DND-41 (cell line): ENCODE data around the gene AKT3.

ENCODE experiments used
- EZH2 ChIP-seq: IDR thresholded peaks from 3 replicates; pipeline ENCODE4 v1.6.1; 2012; ENCODE audit warnings: borderline replicate concordance, low read depth, mild to moderate bottlenecking, moderate library complexity, low read length, inconsistent platforms; ENCODE audit not compliant: severe bottlenecking
- TF ChIP-seq, protein P1 (sequence below): IDR thresholded peaks from 2 replicates; pipeline ENCODE4 v1.5.1; 2012; ENCODE audit warnings: borderline replicate concordance, low read length, moderate library complexity, mild to moderate bottlenecking; ENCODE audit not compliant: poor library complexity, severe bottlenecking; ENCODE audit errors: extremely low read depth

DNA sequence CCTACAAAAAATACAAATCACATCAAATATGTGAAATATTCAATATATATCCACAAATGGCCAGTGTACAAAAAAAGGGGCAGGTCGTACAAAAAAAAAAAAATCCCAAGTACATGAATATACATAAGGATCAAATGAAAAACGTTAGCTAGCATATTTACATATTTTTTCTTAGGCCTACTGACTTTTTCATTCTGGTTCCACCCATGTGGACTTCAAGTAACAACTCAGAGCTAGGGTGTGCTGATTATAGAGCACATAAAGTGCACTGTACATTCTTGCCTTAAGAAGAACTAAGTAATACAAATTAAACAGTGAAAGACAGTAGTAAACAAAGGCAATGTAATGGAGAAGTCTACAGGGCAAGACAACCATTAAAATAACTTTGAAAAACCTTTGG, 297.0 kb downstream of the AKT3 start:
- TF ChIP-seq, protein P1, sequence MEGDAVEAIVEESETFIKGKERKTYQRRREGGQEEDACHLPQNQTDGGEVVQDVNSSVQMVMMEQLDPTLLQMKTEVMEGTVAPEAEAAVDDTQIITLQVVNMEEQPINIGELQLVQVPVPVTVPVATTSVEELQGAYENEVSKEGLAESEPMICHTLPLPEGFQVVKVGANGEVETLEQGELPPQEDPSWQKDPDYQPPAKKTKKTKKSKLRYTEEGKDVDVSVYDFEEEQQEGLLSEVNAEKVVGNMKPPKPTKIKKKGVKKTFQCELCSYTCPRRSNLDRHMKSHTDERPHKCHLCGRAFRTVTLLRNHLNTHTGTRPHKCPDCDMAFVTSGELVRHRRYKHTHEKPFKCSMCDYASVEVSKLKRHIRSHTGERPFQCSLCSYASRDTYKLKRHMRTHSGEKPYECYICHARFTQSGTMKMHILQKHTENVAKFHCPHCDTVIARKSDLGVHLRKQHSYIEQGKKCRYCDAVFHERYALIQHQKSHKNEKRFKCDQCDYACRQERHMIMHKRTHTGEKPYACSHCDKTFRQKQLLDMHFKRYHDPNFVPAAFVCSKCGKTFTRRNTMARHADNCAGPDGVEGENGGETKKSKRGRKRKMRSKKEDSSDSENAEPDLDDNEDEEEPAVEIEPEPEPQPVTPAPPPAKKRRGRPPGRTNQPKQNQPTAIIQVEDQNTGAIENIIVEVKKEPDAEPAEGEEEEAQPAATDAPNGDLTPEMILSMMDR: no peak
- no peak for TF ChIP-seq EZH2
